Measurements from ENCODE around the gene ZNF335.

DNA sequence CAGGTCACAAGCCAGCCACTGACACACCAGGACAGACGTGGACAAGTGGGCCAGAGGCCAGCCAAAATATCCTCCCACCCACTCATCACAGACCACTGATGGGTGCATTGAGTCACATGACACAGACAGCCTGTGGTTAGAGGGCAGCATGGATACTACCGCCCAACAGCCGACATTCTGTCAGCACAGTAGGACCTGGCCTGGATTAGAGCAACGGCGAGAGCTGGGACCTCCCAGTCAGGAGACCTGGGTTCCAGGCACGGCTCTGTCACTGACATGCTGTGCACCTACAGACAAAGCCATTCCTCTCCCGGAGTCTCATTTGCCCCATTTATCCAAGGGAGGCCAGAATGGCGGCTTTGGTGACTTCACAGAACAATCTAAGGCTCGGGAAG lies 8.0 kb downstream of the ZNF335 start:
- no peak for TF ChIP-seq POLR2AphosphoS5 (IDR thresholded peaks at IDR 0.05; ENCODE audit: low read depth, low read length)
- no peak for TF ChIP-seq TAF1 (IDR thresholded peaks at IDR 0.05; ENCODE audit: low read depth, low read length)
- no peak for TF ChIP-seq POLR2A (IDR thresholded peaks at IDR 0.05; ENCODE audit: low read depth, low read length)
- TF ChIP-seq SPI1 (IDR thresholded peaks at IDR 0.05; ENCODE audit: low read depth, low read length): no peak
- no peak for TF ChIP-seq PAX5 (IDR thresholded peaks at IDR 0.05; ENCODE audit: insufficient read depth, low read length, severe bottlenecking)
